ENCODE results near the gene SPRED2.
A peak's percentile ranks its signal among the peaks of the same experiment; 100 is the strongest.

The SPRED2 gene

DNA sequence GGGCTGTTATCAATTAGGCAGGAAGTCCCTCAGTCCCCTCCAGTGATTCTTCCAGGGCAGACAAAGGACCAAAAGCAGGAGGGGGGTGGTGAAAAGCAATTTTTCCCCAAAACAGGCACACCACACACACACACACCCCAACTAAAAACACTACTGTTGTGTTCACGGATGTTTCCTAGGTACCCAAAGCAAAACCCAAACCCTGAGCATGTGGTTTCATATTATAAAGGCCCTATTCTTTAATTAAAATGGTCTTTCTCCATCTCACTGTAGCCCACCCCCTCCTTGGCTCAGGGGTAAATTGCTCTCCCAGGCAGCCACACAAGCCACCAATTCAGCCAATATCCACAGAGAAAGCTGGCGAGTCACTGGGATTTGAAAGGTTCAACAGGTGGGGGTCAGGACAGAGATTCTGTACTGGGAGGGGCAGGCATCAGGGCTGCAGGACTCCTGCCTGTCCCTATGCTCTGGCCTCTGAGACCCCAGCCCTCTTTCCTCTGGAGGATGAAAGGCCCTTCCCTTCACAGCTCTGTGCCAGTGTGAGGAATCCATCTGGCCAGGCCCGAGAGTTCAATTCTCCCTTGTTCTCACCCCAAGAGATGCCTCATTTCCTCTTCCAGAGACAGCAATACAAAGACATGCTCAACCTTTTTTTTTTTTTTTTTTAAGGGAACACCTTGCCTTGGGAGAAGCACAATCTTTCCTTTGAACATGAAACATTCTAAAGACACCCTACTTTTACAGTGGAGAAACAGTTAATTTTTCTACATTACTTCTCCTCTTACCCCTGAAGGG is 43.6 kb downstream of the SPRED2 start:
- no peak for DNase-seq (ENCODE audit: low read depth)
- TF ChIP-seq, protein P1, sequence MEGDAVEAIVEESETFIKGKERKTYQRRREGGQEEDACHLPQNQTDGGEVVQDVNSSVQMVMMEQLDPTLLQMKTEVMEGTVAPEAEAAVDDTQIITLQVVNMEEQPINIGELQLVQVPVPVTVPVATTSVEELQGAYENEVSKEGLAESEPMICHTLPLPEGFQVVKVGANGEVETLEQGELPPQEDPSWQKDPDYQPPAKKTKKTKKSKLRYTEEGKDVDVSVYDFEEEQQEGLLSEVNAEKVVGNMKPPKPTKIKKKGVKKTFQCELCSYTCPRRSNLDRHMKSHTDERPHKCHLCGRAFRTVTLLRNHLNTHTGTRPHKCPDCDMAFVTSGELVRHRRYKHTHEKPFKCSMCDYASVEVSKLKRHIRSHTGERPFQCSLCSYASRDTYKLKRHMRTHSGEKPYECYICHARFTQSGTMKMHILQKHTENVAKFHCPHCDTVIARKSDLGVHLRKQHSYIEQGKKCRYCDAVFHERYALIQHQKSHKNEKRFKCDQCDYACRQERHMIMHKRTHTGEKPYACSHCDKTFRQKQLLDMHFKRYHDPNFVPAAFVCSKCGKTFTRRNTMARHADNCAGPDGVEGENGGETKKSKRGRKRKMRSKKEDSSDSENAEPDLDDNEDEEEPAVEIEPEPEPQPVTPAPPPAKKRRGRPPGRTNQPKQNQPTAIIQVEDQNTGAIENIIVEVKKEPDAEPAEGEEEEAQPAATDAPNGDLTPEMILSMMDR (IDR thresholded peaks at IDR 0.05; ENCODE audit: low read length, missing control alignments): no peak
- H3K4me3 ChIP-seq (replicated peaks; ENCODE audit: low read depth, low read length): no peak overlapping the region

DNA sequence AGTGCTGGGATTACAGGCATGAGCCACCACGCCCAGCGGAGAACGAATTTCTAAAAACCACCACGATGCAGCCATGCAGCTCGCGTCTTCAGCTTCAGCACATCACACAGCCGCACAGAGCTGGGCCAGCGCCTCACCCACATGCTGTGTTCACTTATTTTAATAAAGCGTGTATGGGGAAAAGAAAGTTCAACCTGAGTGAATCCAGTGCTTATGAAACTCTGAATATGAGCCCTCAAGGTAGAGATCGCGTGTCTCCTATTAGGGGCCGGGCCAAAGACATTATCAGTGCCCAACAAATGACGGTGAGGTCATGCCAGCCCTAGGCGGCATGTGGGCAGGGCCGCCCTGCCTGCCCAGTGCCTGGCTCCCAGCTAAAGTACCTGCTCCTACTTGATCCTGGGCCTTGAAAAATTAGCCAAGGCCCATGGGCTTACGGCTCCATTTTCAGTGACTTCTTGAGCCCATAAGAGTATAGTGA is 44.3 kb downstream of the SPRED2 start:
- H3K4me3 ChIP-seq (replicated peaks; ENCODE audit: low read depth, low read length): no peak overlapping the region
- TF ChIP-seq, protein P1 (IDR thresholded peaks at IDR 0.05; ENCODE audit: low read length, missing control alignments): no peak
- DNase-seq (ENCODE audit: low read depth): no peak

DNA sequence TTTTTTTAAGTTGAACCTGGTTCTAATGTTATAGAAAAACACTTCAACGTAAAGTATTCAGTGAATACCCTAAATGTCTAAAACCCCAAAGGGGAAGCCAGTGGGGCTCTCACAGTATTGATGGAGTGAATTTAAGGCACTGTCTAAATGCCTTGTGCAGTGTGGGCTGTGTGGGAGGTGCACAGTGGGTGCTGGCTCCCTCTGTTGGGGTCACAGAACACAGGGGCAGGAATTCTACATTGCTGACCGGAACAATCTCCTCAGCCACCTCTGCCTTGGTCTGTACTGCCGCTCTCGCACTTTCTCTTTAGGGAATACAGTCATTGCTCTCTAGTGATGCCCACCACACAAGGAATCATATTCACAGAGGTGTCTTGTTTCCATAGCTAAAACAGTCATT is 45.4 kb downstream of the SPRED2 start:
- DNase-seq (ENCODE audit: low read depth): no peak
- TF ChIP-seq, protein P1 (IDR thresholded peaks at IDR 0.05; ENCODE audit: low read length, missing control alignments): peak; percentile 1
- no peak overlapping the region for H3K4me3 ChIP-seq (replicated peaks; ENCODE audit: low read depth, low read length)

DNA sequence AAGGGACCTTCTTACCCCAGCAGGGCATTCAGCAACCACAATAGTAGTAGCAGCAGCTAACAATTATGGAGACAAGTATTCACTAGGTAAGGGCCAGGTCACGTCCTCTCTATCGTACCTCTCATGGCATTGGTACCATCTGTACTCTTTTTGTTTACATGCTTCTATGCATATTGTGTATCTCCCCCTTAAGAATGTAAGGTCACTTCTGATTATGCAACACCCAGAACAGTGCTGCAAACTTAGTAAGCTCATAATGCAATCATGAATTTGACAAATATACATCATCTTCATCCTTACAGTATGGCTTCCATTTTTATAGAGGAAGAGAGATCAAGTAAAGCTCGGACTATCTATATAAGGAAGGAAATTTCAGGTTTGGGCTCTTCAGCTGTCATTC is 46.1 kb downstream of the SPRED2 start:
- peak; percentile 55 for DNase-seq (ENCODE audit: low read depth)
- TF ChIP-seq, protein P1 (IDR thresholded peaks at IDR 0.05; ENCODE audit: low read length, missing control alignments): no peak
- no peak overlapping the region for H3K4me3 ChIP-seq (replicated peaks; ENCODE audit: low read depth, low read length)

DNA sequence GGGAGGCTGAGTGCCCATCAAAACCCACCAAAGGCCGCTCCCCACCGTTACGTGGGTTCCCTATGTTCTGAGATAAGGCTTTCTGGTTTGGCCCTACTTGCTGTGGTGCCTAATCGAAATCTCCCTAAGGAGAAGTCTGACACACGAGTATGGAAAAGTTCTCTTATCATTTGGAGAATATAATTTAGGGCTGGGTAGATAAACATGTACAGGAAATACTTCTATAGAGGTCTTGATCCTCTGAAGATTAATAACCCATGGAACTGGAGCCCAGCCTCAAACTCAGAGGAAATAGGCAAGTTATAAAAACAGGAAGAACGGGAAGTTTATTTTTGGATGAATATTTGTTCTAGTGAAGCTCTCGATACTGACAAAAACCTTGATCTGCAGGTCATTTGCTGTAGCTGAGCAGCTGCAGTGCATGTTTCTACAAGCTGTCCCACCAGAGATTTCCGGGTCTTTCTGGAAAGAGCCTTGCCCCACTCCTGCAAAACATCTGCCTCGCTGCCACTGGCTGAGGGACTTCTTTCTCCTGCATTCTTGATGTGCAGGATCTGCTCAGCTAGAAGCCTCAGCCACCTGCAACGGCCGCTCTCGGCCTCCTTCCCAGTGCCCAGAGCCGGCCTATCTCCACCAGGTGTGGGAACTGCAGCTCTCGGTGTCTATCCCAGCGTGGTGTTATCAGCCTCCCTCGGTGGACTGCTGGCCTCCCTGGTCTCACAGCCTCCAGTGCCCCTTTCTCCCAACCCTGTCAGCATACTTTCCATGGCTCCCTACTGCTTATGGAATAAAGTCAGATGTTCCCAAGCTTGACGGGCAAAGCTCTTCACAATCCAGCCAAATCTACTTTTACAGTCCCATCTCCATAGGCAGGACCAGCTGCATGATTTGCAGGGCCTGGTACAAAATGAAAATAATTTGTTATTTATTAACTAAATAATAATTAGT is 48.6 kb downstream of the SPRED2 start:
- TF ChIP-seq, protein P1 (IDR thresholded peaks at IDR 0.05; ENCODE audit: low read length, missing control alignments): no peak
- no peak overlapping the region for H3K4me3 ChIP-seq (replicated peaks; ENCODE audit: low read depth, low read length)
- DNase-seq (ENCODE audit: low read depth): peak; percentile 17

DNA sequence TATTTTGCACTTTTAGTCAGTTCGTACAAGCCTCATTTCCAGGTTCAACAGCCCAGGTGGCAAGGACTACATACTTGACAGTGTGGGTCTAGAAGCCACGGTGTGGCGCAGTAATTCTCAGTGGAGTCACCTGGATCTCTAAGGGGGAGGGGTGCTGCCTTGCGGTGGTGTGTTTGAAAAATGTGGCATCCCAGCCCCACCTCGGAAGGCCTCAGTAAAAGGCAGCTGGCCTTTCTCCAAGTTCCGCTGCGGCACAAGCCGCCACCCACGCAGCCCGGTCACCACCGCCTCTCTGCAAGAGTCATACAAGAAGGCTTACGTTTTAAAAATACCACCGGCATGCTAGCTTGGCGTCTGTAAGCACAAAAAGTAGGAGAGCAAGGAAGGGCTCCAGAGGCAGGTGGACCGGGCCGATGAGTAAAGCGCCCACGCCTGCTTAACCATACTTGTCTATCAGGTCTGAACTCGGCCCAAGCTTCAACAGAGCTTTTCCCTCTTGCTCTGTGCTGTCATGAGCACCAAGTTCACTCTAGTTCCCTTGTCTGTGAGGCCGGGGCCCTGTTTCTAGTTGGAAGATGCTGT is 49.5 kb downstream of the SPRED2 start:
- H3K4me3 ChIP-seq (replicated peaks; ENCODE audit: low read depth, low read length): no peak overlapping the region
- peak; percentile 84 for DNase-seq (ENCODE audit: low read depth)
- TF ChIP-seq, protein P1 (IDR thresholded peaks at IDR 0.05; ENCODE audit: low read length, missing control alignments): no peak

Measured in fibroblast of pulmonary artery (primary cell).